ENCODE data around the gene PNPT1.
"Not testable (repeated sequence)": the region's sequence is repeated elsewhere in the genome, so short reads cannot be mapped to it uniquely, and the experiment has no call there.

The PNPT1 gene

GRCh38 chr2:55598056-55598795 is 95.4 kb downstream of the PNPT1 start:
- DNase-seq (ENCODE audit: low read depth in 2 of 2): no peak

GRCh38 chr2:55596795-55597194 is 96.8 kb downstream of the PNPT1 start:
- DNase-seq (ENCODE audit: low read depth in 2 of 2): not testable (repeated sequence)

- no peak for DNase-seq (ENCODE audit: low read depth in 2 of 2)
Observed at GRCh38 chr2:55595536-55595935, 98.1 kb downstream of the PNPT1 start.

- no peak for DNase-seq (ENCODE audit: low read depth in 2 of 2)
Observed at GRCh38 chr2:55592130-55592529, 101.5 kb downstream of the PNPT1 start.

GRCh38 chr2:55590810-55591440 is 102.7 kb downstream of the PNPT1 start:
- peak; percentile 18 to 19 for DNase-seq (ENCODE audit: low read depth in 2 of 2)

GRCh38 chr2:55585451-55586080 is 108.1 kb downstream of the PNPT1 start:
- DNase-seq (ENCODE audit: low read depth in 2 of 2): peak; percentile 8 to 11
